MM.1S (cell line): ENCODE data around the gene LCP2.
A peak's percentile ranks its signal among the peaks of the same experiment; 100 is the strongest.

ENCODE experiments used
- DNase-seq: peaks from one replicate; pipeline ENCODE4 v3.0.0-alpha.2; 2015
- H2AFZ ChIP-seq: fragments of 300-600 bp; sonication (generic); 2 replicates; pipeline ENCODE4 v1.6.0; 2016; ENCODE audit warnings: antibody characterized with exemption, low read length
- H3F3A ChIP-seq: fragments of 300-600 bp; sonication (generic); 2 replicates; pipeline ENCODE4 v1.6.1; 2016; ENCODE audit warnings: mild to moderate bottlenecking, antibody characterized with exemption, low read length, moderate library complexity, mixed read lengths; ENCODE audit not compliant: insufficient read depth
- H3K27ac ChIP-seq: fragments of 300-600 bp; sonication (generic); 2 replicates; pipeline ENCODE4 v1.5.1; 2016; ENCODE audit warnings: mild to moderate bottlenecking, low read length
- H3K27me3 ChIP-seq: fragments of 300-600 bp; sonication (generic); replicated peaks from 2 replicates; pipeline ENCODE4 v1.6.0; 2016; ENCODE audit warnings: low read length; ENCODE audit not compliant: insufficient read depth
- H3K36me3 ChIP-seq: fragments of 300-600 bp; sonication (generic); replicated peaks from 2 replicates; pipeline ENCODE4 v1.6.1; 2016; ENCODE audit warnings: mild to moderate bottlenecking, low read length, mixed read lengths; ENCODE audit not compliant: insufficient read depth
- H3K4me1 ChIP-seq: fragments of 300-600 bp; sonication (generic); 2 replicates; pipeline ENCODE4 v1.6.1; 2016; ENCODE audit warnings: low read length, mixed read lengths
- H3K4me2 ChIP-seq: fragments of 300-600 bp; sonication (generic); 2 replicates; pipeline ENCODE4 v1.6.0; 2016; ENCODE audit warnings: low read depth, low read length
- H3K4me3 ChIP-seq: fragments of 300-600 bp; sonication (generic); 2 replicates; pipeline ENCODE4 v1.5.1; 2016; ENCODE audit warnings: low read length, mixed read lengths
- H3K79me2 ChIP-seq: fragments of 300-600 bp; sonication (generic); 2 replicates; pipeline ENCODE4 v1.6.1; 2016; ENCODE audit warnings: mixed run types, low read length, mixed read lengths
- H3K9ac ChIP-seq: fragments of 300-600 bp; sonication (generic); 2 replicates; pipeline ENCODE4 v1.6.1; 2016; ENCODE audit warnings: low read length, mixed read lengths
- H3K9me2 ChIP-seq: fragments of 300-600 bp; sonication (generic); replicated peaks from 2 replicates; pipeline ENCODE4 v1.6.1; 2016; ENCODE audit warnings: mild to moderate bottlenecking, low read length, mixed read lengths; ENCODE audit not compliant: insufficient read depth
- H3K9me3 ChIP-seq: fragments of 300-600 bp; sonication (generic); replicated peaks from 2 replicates; pipeline ENCODE4 v1.6.1; 2016; ENCODE audit warnings: mild to moderate bottlenecking, low read length, mixed read lengths; ENCODE audit not compliant: insufficient read depth
- H4K20me1 ChIP-seq: fragments of 300-600 bp; sonication (generic); 2 replicates; pipeline ENCODE4 v1.6.1; 2016; ENCODE audit warnings: mild to moderate bottlenecking, low read length, moderate library complexity, mixed read lengths; ENCODE audit not compliant: insufficient read depth
- EZH2 ChIP-seq: fragments of 300-600 bp; sonication (generic); optimal IDR thresholded peaks from 2 replicates; pipeline ENCODE3; 2017; ENCODE audit warnings: low read depth, mild to moderate bottlenecking, antibody characterized with exemption, low read length, mixed read lengths
- EZH2phosphoT487 ChIP-seq: fragments of 300-600 bp; sonication (generic); IDR thresholded peaks from 2 replicates; pipeline ENCODE4 v1.6.1; 2018; ENCODE audit warnings: antibody characterized with exemption, low read length
- TF ChIP-seq, protein P1 (sequence below): fragments of 300-600 bp; sonication (generic); IDR thresholded peaks from 2 replicates; pipeline ENCODE4 v1.5.1; 2016; ENCODE audit warnings: antibody characterized with exemption, low read length, mixed read lengths

LCP2 gene

DNA sequence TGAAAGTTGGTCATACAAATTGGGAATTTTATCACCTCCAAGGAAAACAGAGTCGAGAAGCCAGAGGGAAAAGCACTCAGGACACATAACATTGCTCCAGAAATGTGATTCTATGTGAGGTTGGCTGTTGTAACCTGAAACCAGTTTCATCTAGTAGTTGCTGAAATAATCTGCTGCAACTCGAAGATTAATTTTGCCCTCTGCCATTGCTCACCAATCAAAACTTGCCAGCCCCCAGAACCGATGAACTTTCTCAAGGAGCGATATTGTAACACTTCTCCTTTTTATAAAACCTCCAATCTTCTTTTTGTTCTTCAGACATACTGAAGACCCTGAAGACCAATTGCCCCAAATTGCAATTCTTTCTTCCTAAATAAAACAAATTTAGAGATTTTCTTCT lies 33.7 kb downstream of the LCP2 start:
- no peaks in the 10 kb centered on the region for H3K27me3 ChIP-seq
- no peak for TF ChIP-seq EZH2phosphoT487
- TF ChIP-seq, protein P1, sequence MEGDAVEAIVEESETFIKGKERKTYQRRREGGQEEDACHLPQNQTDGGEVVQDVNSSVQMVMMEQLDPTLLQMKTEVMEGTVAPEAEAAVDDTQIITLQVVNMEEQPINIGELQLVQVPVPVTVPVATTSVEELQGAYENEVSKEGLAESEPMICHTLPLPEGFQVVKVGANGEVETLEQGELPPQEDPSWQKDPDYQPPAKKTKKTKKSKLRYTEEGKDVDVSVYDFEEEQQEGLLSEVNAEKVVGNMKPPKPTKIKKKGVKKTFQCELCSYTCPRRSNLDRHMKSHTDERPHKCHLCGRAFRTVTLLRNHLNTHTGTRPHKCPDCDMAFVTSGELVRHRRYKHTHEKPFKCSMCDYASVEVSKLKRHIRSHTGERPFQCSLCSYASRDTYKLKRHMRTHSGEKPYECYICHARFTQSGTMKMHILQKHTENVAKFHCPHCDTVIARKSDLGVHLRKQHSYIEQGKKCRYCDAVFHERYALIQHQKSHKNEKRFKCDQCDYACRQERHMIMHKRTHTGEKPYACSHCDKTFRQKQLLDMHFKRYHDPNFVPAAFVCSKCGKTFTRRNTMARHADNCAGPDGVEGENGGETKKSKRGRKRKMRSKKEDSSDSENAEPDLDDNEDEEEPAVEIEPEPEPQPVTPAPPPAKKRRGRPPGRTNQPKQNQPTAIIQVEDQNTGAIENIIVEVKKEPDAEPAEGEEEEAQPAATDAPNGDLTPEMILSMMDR = no peak
- TF ChIP-seq EZH2 = no peak
- DNase-seq = no peak
- no peaks in the 10 kb centered on the region for H4K20me1 ChIP-seq
- H3K9me3 ChIP-seq = no peaks in the 10 kb centered on the region
- no peak overlapping the region for H2AFZ ChIP-seq
- peaks cover 30% of the 10 kb centered on the region for H3F3A ChIP-seq
- H3K4me1 ChIP-seq = peaks cover 63% of the 10 kb centered on the region
- H3K9me2 ChIP-seq = no peaks in the 10 kb centered on the region
- H3K27ac ChIP-seq = no peak overlapping the region
- H3K9ac ChIP-seq = no peak overlapping the region
- H3K4me3 ChIP-seq = no peak overlapping the region
- peaks cover 26% of the 10 kb centered on the region for H3K36me3 ChIP-seq
- H3K4me2 ChIP-seq = no peak overlapping the region
- H3K79me2 ChIP-seq = peaks cover 21% of the 10 kb centered on the region

DNA sequence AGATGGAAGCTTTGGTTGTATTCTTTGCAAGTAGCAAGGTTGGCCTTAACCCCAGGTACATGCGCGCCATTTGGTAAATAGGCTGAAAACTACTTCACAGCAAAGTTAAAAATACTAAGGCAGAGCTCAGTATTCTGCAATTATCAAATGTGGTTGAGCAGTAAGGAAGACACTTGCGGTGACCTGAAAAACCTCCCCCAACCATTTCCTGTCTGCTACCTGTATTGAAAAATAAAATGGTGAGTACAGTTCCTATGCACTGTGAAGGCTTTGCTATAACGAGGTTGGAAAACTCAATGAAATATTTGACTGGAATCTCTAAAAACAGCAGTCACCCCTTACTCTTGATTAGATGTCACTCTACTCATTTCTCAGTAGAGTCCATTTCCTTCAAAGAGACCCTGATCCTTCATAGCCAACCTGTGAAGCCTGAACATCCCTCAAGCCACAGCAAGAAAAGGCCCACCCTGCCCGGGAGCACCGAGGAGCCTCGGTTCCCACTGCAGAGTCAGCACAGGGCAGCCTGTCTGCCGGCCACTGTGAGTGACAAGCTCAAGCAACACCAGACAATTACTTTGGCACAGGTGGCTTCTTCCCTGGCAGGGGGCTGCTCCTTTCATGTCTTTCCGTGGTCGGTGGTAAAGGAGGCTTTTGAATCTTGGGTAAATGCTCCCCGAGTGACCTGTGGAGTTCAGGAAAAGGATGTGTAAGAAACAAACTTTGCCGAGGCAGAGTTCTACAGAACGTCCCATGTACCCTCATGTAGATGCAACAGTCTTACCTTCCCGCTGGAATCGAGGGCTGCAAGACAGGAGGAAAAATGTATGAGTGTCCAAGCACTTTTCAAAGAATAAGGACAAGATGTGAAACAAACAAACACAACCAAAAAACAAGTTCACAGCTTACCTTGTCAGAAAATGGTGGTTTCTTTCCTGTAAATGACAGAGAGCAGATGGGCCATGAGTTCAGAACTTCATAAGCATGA lies 35.2 kb downstream of the LCP2 start:
- peak; percentile 87 for DNase-seq
- H3K9me3 ChIP-seq = no peaks in the 10 kb centered on the region
- H3K9ac ChIP-seq = peak overlapping the region; percentile 8; the same call in 1 of the 2 replicates
- H3K4me1 ChIP-seq = peaks cover 49% of the 10 kb centered on the region
- H3K9me2 ChIP-seq = no peaks in the 10 kb centered on the region
- H3K79me2 ChIP-seq = peaks cover 20% of the 10 kb centered on the region
- H2AFZ ChIP-seq = no peak overlapping the region
- H4K20me1 ChIP-seq = no peaks in the 10 kb centered on the region
- no peaks in the 10 kb centered on the region for H3K27me3 ChIP-seq
- H3K36me3 ChIP-seq = peaks cover 32% of the 10 kb centered on the region
- peaks cover 27% of the 10 kb centered on the region for H3F3A ChIP-seq
- peak overlapping the region; percentile 80 for H3K27ac ChIP-seq
- no peak for TF ChIP-seq EZH2
- H3K4me2 ChIP-seq = peak overlapping the region; percentile 62
- no peak overlapping the region for H3K4me3 ChIP-seq

GRCh38 chr5:170261528-170262043 lies 36.0 kb downstream of the LCP2 start:
- Histone ChIP-seq H3K9ac (no peak overlapping the region), H3K79me2 (peaks cover 16% of the 10 kb centered on the region), H4K20me1 (no peaks in the 10 kb centered on the region), H3K4me2 (peak overlapping the region; percentile 62; the same call in 1 of the 2 replicates), H3K36me3 (peaks cover 32% of the 10 kb centered on the region), H3K27ac (peak overlapping the region; percentile 80; the same call in 1 of the 2 replicates), H3K4me1 (peaks cover 50% of the 10 kb centered on the region), H3F3A (peaks cover 27% of the 10 kb centered on the region), H3K9me3 (no peaks in the 10 kb centered on the region), H2AFZ (no peak overlapping the region), H3K4me3 (no peak overlapping the region), H3K27me3 (no peaks in the 10 kb centered on the region), H3K9me2 (no peaks in the 10 kb centered on the region)
- TF ChIP-seq EZH2phosphoT487 (no peak), EZH2 (no peak)
- TF ChIP-seq, protein P1 = no peak
- DNase-seq = no peak
